Cerebellar cortex (tissue), 1 donor: ENCODE results near the gene E2F4.

Experiments used
- DNase-seq: peaks from one replicate; pipeline ENCODE4 v3.0.0-alpha.2; 2015; ENCODE audit warnings: low spot score

Gene E2F4

DNA sequence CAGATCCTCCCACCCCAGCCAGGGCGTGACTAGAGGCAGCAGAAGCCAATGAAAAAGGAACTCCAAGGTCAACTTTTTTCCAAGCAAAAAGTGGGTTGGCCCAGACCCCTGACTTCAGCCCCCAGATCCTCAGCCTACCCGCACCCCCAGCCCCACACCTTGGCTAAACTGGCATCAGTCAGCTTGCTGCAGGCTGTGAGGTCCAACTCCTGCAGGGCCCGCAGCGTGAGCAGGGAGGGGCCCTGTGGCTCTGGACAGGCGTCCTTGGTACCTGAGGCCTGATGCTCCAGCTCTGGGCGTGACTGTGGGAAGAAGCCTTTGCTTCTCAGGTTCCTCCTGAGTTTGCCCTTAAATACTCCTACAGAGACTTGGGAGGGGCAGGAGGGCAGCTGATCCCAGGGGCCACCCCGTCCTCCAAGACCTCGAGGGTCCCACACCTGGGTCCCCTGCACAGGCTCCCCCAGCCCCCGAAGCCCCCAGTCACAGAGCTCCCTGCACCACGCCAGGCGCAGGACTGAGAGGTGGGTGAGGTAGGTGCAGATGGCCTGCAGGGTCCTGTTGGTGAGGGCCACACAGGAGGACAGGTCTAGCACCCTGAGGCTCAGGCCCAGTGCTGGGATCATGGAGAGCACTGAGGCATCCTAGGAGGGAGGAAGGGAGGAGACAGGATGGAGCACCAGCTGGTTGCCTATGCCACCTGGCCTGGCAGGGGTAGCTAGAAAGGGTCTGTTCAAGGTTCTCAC is 16.4 kb downstream of the E2F4 start:
- no peak for DNase-seq

DNA sequence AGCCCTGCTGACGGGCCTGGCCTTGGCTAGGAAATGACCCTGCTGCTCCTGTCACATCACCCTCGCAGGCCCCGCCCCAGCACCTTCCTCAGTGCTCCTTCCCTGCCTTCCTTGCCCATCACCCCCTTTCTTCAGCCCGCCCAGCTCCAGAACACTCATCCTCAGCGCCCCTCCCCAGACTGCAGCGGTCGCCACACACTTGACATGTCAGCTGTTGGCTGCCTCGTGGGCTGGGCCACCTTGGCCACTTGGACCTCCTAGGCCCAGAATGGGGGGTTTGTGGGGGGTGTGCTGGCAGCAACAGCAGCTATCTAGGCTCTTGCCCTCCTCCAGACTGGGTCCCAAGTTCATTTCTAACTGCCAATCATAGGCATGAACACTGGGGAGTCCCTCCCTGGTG is 17.6 kb downstream of the E2F4 start:
- DNase-seq: no peak

DNA sequence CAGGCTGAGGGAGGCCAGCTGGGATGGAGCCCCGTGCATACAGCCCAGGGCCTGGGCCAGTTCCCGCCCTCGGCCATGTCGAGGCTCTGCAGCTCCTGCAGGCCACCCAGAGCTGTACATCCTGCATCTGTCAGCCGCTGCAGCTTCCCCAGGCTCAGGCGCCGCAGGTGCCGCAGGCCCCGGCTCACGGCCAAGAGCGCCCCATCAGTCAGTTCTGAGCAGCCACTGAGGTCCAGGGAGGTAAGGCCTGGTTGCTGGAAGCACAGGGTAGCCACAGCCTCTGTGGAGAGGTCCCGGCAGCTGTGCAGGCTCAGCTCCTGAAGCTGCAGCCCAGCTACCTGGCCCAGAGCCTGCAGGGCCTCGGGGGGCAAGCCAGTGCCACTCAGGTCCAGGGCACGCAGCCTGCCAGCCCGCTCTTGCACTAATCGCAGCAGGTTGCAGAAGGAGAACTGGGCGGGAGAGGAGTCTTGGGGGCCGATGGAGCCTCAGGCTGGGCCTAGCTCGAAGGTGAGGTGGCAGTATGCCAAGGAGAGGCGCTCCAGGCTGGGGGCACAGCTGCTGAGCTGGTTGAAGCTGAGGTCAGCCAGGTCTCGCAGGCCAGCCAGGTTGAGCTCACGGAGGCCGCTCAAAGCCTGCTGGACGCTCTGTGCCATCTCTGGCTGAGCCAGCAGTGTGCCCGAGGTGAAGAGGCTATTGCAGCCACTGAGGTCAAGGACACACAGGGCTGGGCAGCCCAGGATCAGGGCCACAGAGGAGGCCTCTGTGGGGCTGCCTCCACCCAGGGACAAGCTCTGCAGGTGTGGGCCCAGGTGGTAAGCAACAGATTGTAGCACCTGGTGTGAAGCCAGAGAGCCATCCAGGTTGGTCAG is 18.3 kb downstream of the E2F4 start:
- no peak for DNase-seq

DNA sequence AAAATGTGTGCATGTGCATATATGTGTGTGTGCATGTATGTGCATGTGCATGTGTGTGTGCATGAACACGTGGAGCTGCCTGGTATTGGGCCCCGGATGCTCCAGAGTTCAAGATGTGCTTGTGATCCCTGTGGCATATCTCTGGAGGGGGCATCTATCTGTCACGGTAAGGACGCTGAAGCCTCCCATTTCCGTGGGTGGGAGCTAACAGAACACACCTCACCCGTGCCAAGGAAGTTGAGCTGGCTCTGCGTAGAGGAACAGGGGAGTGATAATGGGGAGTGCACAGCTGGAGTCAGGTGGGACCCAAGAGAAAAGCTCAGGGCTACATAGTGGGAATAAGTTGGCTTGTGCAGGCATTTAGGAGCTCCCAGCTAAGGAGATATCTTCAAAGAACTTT is 19.7 kb downstream of the E2F4 start:
- DNase-seq: no peak

DNA sequence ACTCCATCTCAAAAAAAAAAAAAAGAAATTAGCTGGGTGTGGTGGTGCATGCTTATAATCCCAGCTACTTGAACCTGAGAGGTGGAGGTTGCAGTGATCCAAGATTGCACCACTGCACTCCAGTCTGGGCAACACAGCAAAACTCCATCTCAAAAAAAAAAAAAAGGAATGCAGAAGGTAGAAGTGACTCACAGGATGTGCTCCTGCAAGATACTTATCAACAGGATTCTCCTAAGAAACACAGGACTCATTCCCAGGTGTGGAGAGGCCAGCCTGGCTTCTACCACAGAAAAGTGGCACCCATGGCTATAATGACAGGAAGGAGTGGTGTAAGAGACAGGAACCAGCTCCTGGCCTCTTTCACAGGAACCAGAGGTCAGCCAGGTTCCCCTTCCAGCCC is 20.8 kb downstream of the E2F4 start:
- DNase-seq: no peak

DNA sequence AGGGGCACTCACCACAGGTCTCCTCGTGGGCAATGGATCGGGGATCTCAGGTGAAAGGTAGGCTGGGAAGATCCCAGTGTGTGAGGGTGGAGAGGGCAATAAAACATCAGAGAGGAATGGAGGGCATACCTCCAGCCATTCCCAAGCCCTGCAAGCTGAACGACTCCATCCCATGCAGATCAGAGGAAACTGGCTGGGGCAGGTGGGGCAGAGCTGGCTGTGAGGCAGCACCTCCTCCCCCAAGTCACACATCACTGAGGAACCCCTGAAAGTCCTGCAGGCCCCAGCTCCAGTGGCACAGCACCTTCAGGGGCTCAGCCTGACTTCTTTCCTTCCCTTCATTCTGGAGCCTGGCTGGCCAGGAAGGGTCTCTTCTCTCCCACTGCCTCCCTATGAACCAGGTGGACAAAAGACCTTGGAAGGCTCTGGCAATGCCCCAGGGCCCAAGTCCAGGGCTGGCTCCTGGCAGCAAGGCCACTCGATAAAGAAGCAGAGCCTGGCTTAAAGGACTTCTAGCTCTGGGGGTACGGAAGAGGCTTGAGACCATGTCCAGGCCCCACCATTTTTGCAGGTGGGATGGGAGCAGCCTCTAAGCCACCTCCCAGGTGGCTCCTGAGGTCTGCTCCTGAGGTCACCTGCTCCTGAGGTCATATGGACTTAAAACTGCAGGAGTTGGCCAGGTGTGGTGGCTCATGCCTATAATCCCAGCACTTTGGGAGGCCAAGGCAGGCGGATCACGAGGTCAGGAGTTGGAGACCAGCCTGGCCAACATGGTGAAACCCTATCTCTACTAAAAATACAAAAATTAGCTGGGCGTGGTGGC is 21.5 kb downstream of the E2F4 start:
- DNase-seq: no peak

DNA sequence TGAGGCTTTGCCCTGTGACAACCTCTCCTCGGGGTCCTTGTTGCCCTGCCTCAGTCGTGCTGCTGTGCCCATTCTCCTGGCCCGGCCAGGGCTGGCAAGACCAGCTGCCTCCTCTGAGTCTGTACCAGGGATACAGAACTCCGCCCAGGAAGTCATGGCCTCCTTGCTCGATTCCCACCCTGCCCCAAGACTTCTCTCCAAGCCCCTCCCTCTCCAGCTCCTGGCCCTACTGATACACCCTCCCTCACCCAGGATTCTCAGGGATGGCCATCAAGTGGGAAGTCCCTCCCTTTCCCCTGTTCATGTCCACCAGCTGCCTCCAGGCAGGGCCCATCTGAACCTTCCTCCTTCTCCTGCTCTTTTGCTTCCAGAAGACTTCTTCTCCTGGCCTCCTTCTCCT is 23.8 kb downstream of the E2F4 start:
- no peak for DNase-seq

DNA sequence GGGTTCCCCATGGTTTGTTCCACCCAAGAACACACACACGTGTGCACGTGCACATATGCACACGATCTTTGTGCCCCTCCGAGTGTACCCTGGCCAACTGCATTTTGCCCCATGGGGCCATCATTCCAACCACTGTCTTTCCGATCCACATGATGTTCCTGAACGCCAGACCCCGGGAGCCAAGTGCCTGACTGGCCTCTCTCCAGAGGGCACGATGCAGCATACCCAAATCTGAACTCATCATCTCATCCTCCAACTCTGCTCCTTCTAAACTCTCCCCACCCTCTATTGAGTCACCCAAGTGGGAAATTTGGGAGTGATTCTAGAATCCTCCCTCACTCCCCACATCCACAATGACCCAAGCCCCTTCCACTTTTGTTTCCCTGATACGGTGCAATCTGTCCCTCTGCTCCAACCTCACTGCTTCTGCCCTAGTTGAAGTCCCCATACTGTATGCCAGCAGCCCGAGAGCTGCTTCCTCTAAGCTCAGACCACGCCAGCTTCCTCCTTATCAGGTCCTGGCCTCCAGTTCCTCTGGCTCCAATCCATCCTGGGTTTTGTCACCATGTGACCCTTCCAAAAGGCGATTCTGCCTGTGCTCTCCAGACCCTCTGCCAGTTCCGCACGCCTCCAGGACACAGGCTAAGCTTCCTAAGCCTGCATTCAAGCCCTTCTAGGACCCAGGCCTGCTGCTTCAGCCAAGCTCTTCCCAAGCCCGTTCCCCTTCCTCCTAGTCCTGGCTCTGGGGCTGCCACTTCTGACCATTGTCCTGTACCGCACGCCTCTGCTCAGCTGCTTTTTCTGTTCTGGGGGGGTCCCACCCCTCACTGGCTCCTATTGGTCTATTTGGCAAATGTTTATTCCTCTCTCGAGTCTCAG is 24.9 kb downstream of the E2F4 start:
- DNase-seq: no peak

DNA sequence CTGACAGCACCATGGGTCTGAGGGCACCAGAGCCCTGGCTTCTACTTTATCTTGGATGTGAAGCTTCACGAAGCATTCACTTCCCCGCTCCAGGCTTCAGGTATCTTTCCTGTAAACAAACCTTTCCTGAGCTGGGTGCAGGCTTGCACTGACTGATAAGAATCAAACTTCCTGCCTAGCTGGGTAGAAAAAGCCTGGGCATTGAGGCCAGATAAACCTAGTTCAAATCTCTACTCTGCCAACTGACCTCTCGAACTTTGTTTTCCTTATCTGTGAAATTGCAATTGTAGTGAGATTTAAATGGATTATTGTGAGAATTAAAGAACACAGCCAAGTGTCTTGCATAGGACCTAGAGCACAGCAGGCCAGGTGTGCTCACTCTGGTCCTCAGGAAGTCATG is 32.0 kb downstream of the E2F4 start:
- no peak for DNase-seq

DNA sequence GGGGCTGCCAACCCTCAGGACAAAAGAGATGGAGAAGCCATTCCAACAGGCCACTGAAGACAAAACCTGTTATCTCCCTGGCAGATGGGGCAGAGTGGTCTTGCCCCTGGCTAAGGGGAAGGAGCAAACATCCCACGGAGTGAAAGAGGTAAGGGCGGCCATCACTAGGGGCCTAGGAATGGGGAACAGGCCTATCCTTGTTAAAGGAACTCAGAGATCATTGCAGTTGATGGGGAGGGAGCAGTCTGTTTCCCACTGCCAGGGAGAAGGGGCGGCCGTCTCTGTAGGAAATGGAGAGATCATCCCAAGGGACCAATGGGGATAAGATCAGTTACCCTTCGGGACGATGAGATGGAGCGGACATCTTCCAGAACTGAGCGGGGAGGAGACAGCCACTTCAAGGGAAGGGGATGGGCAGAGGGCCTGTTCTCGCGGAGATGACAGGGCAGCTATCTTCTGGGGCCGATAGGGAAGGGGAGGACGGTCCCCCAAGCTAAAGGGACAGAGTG is 34.4 kb downstream of the E2F4 start:
- no peak for DNase-seq

DNA sequence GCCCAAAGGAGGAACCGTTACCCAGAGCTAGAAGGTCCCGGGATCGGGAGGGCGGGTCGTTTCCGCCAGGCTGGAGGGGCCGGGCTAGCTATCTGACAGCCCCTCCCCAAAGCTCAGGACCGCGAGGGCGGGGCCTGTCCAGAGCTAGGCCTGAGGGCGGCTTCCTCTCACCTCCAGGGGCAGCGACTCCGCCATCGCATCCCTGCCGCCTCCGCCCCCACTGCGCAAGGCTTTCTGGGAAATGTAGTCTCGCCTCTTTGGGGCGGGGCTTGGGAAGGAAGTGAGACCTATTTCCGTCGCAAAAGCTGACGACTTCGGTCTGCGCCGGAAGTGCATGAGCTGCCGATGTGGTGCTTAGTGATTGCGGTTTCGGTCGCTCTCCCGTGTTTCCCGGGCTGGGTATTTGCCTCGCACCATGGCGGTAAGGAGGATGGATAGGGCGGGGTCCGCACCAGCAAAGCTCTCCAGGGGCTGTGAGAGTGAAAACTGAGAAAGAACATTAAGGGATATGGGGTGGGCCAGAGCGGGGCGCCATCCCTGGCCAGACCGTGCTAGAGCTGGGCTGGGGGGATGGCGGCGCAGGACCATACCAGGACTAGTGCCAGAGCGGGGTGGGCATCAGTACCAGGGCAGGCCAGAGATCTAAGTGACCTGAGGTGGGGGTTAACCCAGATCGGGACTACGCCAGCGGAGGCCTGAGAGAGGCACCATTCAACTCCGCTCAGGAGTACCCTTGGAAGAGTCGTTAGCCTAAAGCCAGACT is 35.0 kb downstream of the E2F4 start, which contains the start of gene TMEM208:
Gene TMEM208 (plus strand): TSS at position 327 of the 763 bp plus-strand sequence. CDS start 89 bp downstream, at position 416.
- peak; percentile 99 for DNase-seq

DNA sequence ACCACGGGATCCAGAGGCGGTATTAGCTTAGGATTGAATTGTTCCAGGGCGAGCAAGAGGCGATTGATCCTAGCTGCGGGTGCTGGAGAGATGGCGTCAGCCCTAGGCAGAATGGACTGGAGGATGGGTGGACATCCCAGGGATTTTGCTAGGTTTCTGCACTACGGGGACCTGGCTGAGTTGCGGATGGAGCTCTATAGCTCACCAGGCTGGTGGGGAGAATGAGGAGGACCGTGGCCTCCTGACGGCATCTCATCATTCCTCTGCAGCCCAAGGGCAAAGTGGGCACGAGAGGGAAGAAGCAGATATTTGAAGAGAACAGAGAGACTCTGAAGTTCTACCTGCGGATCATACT is 35.6 kb downstream of the E2F4 start:
- DNase-seq: no peak

DNA sequence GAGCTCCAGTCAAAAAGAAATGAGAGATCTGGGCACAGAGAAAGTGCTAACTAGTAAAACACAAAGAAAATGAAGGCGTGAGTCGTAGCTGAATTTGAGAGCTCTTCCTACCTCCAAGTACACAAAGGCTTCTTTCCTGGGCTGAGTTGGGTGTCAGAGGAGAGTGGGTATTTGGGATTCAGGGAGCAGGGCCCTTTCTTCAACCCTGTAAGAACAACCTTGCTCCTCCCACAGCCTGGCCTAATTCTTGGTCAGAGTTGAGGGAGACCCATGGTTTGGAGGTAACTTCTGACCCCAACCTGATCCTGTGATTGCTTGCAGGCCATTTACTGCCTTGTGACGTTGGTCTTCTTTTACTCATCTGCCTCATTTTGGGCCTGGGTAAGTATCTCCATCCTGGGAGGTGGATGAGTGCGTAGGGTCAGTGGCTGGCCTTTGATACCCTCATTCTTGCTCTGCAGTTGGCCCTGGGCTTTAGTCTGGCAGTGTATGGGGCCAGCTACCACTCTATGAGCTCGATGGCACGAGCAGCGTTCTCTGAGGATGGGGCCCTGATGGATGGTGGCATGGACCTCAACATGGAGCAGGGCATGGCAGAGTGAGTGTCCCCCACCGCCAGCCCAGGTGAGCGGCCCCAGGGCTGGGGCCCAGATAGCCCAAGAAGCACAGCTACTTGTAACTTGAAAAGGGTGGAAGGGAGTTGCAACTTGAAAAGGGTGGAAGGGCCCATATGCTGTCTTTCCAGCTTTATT is 36.3 kb downstream of the E2F4 start:
- no peak for DNase-seq

DNA sequence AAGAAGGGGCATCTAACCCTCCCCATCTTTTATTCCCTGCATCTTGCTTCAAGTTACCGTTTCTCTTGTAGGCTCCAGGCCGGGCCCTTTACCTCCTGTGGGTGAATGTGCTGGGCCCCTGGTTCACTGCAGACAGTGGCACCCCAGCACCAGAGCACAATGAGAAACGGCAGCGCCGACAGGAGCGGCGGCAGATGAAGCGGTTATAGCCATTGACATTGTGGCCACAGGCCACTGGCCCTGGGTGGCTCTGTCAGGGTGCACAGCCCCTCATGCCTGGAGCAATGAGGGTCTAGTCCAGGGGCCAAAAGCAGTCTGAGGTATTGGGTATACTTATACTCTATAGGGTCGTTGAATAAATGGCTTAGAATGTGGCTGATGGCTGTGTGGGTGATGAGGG is 37.0 kb downstream of the E2F4 start:
- no peak for DNase-seq

DNA sequence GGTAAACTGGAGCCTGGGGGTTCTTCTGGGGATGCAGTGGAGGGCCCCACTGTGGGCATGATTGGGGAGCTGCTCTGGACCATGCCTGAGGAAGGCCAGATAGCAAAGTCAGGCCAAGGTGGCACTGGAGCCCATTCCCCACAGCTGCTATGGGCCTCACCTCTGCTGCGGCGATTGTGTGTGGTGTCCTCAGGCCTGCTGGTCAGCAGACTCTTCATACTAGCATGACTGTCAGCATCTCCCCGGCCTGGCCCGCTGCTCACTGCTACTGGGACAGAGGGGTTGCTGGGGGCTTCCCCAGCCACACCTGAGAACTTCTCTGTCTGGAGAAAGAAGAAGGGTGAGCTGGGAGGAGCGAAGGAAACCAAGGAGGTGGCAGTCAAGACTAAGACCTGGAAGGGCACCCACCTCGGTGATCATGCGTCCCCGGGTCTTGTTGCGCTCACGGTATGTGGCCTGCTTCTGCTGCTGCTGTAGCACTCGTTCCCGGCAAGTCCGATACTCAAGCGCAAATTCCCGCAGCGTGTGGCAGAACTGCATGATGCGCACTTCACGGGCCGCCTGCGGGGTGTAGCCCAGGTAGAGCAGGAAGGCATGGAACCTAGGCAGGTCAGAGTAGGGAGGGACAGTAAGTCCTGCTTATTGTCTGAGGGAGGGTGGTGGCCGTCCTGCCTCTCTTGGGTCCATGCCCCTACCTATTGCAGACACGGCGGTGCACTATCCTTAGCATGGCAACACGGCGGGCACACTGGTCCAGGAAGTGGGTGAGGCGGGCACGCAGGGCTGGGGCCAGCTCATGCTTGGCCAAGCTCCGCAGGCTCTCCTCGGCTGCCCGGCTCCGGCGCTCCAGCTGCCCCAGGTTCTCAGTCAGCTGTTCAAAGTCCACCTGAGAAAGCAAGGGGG is 38.2 kb downstream of the E2F4 start:
- DNase-seq: no peak

DNA sequence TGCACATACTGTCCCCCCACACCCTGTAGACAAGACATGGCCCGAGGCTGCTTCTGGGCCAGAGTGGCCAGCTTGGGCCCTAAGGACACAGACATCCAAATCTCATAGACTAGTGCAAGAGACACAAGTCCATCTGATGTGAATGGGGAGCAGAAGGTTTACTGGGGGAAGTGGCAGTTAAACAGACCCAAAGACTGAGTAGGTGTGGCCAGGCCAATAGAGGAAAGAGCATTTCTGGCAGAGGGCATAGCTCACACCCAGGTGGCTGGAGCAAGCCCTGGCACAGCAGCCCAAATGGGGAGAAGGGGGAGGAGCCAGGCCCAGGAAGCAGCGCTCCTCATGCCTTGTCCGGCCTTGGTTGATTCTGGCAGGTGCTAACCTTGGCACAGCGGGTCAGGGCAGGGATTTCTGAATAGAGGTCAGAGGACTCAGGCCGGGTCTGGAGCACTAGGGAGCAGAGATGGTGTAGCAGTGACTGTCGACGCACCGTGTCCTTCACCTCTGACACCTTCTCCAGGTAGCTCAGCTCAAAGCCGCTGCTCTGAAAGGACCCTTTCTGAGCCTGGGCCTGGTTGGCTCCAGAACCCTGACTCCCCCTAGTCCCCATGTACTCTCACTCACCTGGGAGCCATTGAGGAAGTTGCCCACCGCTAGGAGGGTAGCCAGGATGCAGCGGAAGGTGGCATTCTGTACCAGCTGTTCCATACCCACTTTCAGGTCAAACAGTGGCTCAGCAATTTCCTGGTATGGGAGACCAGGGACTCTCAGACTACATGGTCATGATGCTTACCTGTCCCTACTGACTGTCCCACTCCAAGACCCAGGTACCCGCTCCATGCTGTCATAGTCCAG is 39.1 kb downstream of the E2F4 start:
- no peak for DNase-seq

DNA sequence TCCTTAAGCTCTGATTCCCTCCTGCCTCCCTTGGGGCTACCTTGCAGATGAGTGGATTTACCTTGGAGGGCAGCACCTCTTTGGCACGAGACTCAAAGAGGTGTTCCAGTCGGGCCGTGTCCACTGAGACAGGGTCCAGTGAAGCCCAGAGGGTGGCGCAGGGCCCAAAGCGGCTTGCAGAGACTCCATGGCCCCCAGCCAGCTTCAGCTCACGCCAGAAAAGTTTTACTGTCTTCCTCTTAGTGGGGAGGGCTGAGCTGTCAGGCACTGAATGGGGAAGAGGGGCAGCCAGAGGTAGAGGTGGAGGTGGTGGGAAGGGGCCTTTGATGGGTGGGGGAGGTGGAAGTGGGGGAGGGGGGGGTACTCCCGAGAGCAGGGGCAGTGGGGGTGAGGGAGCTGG is 41.6 kb downstream of the E2F4 start:
- no peak for DNase-seq

DNA sequence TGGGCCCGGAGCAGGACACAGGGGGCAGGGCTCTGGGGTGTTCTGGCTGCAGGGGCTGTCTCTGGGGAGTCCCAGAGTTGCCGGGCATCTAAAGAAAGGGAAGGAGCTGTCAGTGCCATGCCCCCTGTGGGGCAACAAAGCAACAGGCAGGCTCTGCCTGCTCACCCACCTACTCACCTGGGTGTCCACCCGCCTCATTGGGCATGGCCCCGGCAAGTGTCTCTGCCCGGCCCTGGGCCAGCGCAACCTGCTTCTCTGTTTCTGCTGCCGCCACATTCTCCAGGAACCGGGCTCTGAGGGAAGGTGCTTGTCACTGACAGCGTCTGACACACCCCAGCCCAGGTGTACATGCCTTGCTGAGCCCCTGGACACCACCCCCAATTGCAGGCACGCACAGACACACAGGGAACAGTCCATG is 42.2 kb downstream of the E2F4 start:
- no peak for DNase-seq
